NB4 (cell line): ENCODE measurements around the gene UBE2A.

Experiments used
- DNase-seq: peaks from one replicate; pipeline ENCODE4 v3.0.0; 2010; ENCODE audit warnings: low read depth
- H3K4me3 ChIP-seq: one replicate; pipeline ENCODE4 v1.5.1; 2011; ENCODE audit warnings: mild to moderate bottlenecking, low read depth, low read length, moderate library complexity
- CTCF ChIP-seq: IDR thresholded peaks from one replicate; pipeline ENCODE4 v1.5.1; 2012; ENCODE audit warnings: low read depth, low read length
- MAX ChIP-seq: IDR thresholded peaks from 2 replicates; pipeline ENCODE4 v1.6.1; 2011; ENCODE audit warnings: low read depth, low read length
- MYC ChIP-seq: IDR thresholded peaks from 2 replicates; pipeline ENCODE4 v1.6.1; 2011; ENCODE audit warnings: low read depth, low read length
- POLR2A ChIP-seq: IDR thresholded peaks from 2 replicates; pipeline ENCODE4 v1.6.1; 2011; ENCODE audit warnings: mild to moderate bottlenecking; ENCODE audit not compliant: insufficient read length; ENCODE audit errors: extremely low read depth

The UBE2A gene

GRCh38 chrX:119549327-119550016, 24.9 kb upstream of the UBE2A start:
- no peak for DNase-seq
- TF ChIP-seq POLR2A: no peak
- TF ChIP-seq CTCF: no peak
- TF ChIP-seq MYC: no peak
- TF ChIP-seq MAX: no peak
- no peak overlapping the region for H3K4me3 ChIP-seq

DNA sequence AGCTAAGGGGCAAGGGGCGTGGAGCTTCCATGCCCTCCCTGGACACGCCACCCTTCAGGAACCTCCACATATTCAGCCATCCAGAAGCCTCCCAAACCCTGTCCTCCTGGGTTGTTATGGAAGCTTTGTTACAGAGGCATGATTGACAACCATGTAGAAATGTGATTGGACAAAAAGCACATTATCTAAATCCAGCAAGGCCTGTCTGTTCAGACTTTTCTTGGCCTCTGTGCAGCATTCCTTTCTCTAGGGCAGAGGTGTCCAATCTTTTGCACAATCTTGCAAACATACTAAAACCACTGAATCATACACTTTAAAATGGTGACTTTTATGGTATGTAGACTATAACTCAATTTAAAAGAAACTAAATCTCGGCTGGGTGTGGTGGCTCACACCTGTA, 21.9 kb upstream of the UBE2A start:
- no peak for DNase-seq
- H3K4me3 ChIP-seq: no peak overlapping the region
- TF ChIP-seq MYC: no peak
- no peak for TF ChIP-seq CTCF
- no peak for TF ChIP-seq MAX
- no peak for TF ChIP-seq POLR2A

- TF ChIP-seq POLR2A: peak; percentile 40
- TF ChIP-seq MAX: peak; percentile 96
- no peak for TF ChIP-seq CTCF
- peak; percentile 49 for TF ChIP-seq MYC
These were observed 9.2 kb upstream of the UBE2A start, which contains the start of gene STEEP1 for GRCh38 chrX:119565107-119565663. TSS of gene STEEP1 (minus strand) at chrX:119565409. CDS start at chrX:119565355, 54 bp downstream.

GRCh38 chrX:119570351-119570835, 4.0 kb upstream of the UBE2A start:
- TF ChIP-seq MYC (no peak), CTCF (no peak), POLR2A (no peak), MAX (no peak)
- no peak for DNase-seq
- no peak overlapping the region for H3K4me3 ChIP-seq

More at GRCh38 chrX:119565107-119565663, 9.2 kb upstream of the UBE2A start, which contains the start of gene STEEP1:
- H3K4me3 ChIP-seq: peak within 1 kb of the TSS; percentile 94
- DNase-seq: peak; percentile 95

GRCh38 chrX:119573222-119573621, 1.1 kb upstream of the UBE2A start:
- TF ChIP-seq MYC: no peak
- no peak for TF ChIP-seq CTCF
- no peak for TF ChIP-seq MAX
- no peak for DNase-seq
- peak overlapping the region; percentile 72 for H3K4me3 ChIP-seq
